SU-DHL-6 (cell line): ENCODE results near the gene PLEKHA8.
A peak's percentile ranks its signal among the peaks of the same experiment; 100 is the strongest.

Experiments used
- H2AFZ ChIP-seq: fragments of 200-600 bp; sonication (generic); 2 replicates; pipeline ENCODE4 v1.6.1; 2014; ENCODE audit warnings: low read depth, mild to moderate bottlenecking, moderate library complexity, mixed read lengths, antibody characterized with exemption, low read length; ENCODE audit not compliant: severe bottlenecking
- H3F3A ChIP-seq: fragments of 200-600 bp; shearing (Covaris generic); 2 replicates; pipeline ENCODE4 v1.6.0; 2016; ENCODE audit warnings: antibody characterized with exemption, mild to moderate bottlenecking; ENCODE audit not compliant: insufficient read depth
- H3K27ac ChIP-seq: fragments of 200-600 bp; sonication (generic); 2 replicates; pipeline ENCODE4 v1.5.1; 2016; ENCODE audit warnings: low read depth, mild to moderate bottlenecking, low read length, moderate library complexity, mixed read lengths
- H3K27me3 ChIP-seq: fragments of 200-600 bp; sonication (generic), shearing (Covaris generic); 2 replicates; pipeline ENCODE4 v1.6.0; 2014; ENCODE audit warnings: mild to moderate bottlenecking, low read length
- H3K36me3 ChIP-seq: fragments of 200-600 bp; sonication (generic); 2 replicates; pipeline ENCODE4 v1.6.1; 2014; ENCODE audit warnings: mild to moderate bottlenecking, low read length, mixed read lengths
- H3K4me2 ChIP-seq: fragments of 300-600, 200-600 bp; shearing (Covaris generic), sonication (generic); 2 replicates; pipeline ENCODE4 v1.6.0; 2014; ENCODE audit warnings: low read length, low read depth, mild to moderate bottlenecking; ENCODE audit not compliant: poor library complexity, severe bottlenecking
- H3K4me3 ChIP-seq: fragments of 200-600 bp; sonication (generic); 2 replicates; pipeline ENCODE4 v1.5.1; 2014; ENCODE audit warnings: antibody characterized with exemption, low read length, mild to moderate bottlenecking, mixed read lengths; ENCODE audit not compliant: insufficient read depth, poor library complexity, severe bottlenecking
- H3K79me2 ChIP-seq: fragments of 200-600 bp; sonication (generic); 2 replicates; pipeline ENCODE4 v1.6.1; 2014; ENCODE audit warnings: mild to moderate bottlenecking, low read length, moderate library complexity; ENCODE audit not compliant: insufficient read depth
- H3K9ac ChIP-seq: fragments of 200-600 bp; sonication (generic); 2 replicates; pipeline ENCODE4 v1.7.0; 2014; ENCODE audit warnings: mild to moderate bottlenecking, low read length
- H3K9me2 ChIP-seq: fragments of 200-600 bp; sonication (generic); replicated peaks from 2 replicates; pipeline ENCODE4 v1.6.1; 2014; ENCODE audit warnings: low read length; ENCODE audit not compliant: insufficient read depth
- H3K9me3 ChIP-seq: fragments of 200-600 bp; sonication (generic); 2 replicates; pipeline ENCODE4 v1.6.1; 2014; ENCODE audit warnings: low read length, mixed read lengths; ENCODE audit not compliant: insufficient read depth
- H4K20me1 ChIP-seq: fragments of 200-600 bp; sonication (generic); 2 replicates; pipeline ENCODE4 v1.6.1; 2014; ENCODE audit warnings: low read depth, mild to moderate bottlenecking, antibody characterized with exemption, low read length, moderate library complexity, mixed read lengths
- CTCF ChIP-seq: fragments of 200-600 bp; sonication (generic); IDR thresholded peaks from one replicate; pipeline ENCODE4 v1.5.1; 2017; ENCODE audit warnings: antibody characterized with exemption, mild to moderate bottlenecking, low read length, moderate library complexity; ENCODE audit not compliant: insufficient read depth, poor library complexity, severe bottlenecking
- EZH2phosphoT487 ChIP-seq: fragments of 200-600 bp; sonication (generic), shearing (Covaris generic); conservative IDR thresholded peaks from 2 replicates; pipeline ENCODE4 v1.6.1; 2018; ENCODE audit warnings: mild to moderate bottlenecking, antibody characterized with exemption, low read length, moderate library complexity, mixed read lengths

The PLEKHA8 gene

DNA sequence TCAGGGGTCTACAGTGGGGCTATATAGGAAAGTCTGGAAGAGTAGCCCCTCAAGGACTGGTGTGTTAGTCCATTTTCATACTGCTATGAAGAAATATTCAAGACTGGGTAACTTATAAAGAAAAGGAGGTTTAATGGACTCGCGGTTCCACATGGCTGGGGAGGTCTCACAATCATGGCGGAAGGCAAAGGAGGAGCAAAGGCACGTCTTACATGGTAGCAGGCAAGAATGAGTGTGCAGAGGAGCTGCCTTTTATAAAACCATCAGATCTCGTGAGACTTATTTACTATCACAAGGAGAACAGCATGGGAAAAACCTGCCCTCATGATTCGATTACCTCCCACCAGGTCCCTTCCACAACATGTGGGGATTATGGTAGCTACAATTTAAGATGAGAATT is 4.7 kb upstream of the PLEKHA8 start:
- Histone ChIP-seq H3K79me2 (peaks cover 29% of the 10 kb centered on the region; the same call in 1 of the 2 replicates), H3K27ac (no peak overlapping the region), H3K27me3 (no peaks in the 10 kb centered on the region), H4K20me1 (0 out of 2 replicates have a peak, but pooled peaks cover 4% of the 10 kb centered on the region), H3K9me2 (no peaks in the 10 kb centered on the region), H2AFZ (no peak overlapping the region), H3F3A (peaks cover 20% of the 10 kb centered on the region), H3K36me3 (0 out of 2 replicates have a peak, but pooled peaks cover 3% of the 10 kb centered on the region), H3K4me3 (no peak overlapping the region), H3K9ac (no peak overlapping the region), H3K9me3 (no peaks in the 10 kb centered on the region), H3K4me2 (peak overlapping the region; percentile 17)
- TF ChIP-seq EZH2phosphoT487 (no peak), CTCF (no peak)

DNA sequence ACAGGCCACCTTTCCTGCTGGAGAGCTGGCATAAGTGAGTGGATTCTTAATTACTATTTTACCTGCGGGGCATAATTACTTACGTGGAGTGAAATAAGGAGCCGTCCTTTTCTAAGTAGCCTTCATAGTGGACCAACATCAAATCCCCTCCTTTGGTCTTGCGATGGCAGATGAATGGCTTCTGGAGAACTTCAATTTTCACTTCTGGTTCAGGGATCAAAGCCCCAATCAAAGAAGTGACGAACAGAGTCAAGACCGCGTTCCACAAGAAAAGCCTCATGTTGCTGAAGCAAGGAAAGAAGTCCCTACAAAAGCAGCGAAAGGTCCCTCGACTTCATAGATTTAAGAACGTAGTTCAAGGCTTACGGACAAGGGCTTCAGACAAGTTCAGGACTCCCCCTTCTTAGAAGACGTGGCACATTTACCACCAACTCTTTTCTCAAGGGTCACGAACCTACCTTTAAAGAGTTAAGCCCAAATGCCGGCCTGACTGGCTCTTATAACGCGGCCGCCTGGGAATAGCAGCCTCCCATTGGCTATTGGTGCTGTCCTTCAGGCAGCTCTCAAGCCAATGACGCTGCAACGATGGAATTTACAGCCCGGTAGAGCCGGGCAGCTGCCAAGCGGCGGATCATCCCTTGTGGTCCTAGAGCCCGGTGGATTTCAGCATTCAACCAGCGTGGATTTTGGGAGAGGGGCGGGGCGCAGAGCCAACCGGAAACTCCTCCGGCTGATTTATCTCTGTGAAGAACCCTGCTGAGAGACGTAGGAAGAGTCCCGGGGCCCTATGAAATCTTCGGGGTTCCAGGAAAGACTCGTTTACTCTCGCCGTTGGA is 1.8 kb upstream of the PLEKHA8 start, which contains the start of gene FKBP14:
TSS of gene FKBP14 (minus strand) at position 474 of the 836 bp plus-strand sequence. CDS start at position 280, 194 bp downstream.
- Histone ChIP-seq H3K9ac (peak within 1 kb of the TSS; percentile 65), H4K20me1 (no peaks in the 10 kb centered on the region; the same call in 1 of the 2 replicates), H3K9me2 (no peaks in the 10 kb centered on the region), H3K4me3 (peak within 1 kb of the TSS; percentile 64), H3F3A (peaks cover 23% of the 10 kb centered on the region), H3K9me3 (no peaks in the 10 kb centered on the region), H2AFZ (peak within 1 kb of the TSS; percentile 84), H3K36me3 (no peaks in the 10 kb centered on the region), H3K4me2 (peak within 1 kb of the TSS; percentile 83), H3K27ac (peak within 1 kb of the TSS; percentile 67), H3K79me2 (peaks cover 29% of the 10 kb centered on the region; the same call in 1 of the 2 replicates), H3K27me3 (no peaks in the 10 kb centered on the region)
- TF ChIP-seq EZH2phosphoT487 (no peak), CTCF (no peak)

DNA sequence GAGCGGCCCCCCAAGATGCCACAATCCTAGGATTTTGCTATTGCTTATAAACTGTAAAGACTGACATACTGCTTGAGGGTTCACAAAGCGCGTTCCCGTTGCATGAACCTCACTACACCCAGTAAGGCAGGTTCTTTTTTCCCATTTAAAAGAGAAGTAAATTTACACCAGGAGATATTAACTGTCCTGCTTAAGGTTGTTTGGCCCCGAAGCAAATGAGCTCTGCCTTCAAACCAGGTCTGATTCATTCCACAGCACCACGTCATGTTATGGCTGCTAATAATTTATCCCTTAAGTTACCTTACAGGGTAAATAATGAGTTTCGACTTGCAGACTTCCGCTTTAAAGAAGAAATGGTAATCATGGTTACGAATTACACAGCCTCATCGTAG is 1.2 kb upstream of the PLEKHA8 start:
- Histone ChIP-seq H3K9ac (peak overlapping the region; percentile 65), H4K20me1 (no peaks in the 10 kb centered on the region; the same call in 1 of the 2 replicates), H3K9me3 (no peaks in the 10 kb centered on the region), H3K9me2 (no peaks in the 10 kb centered on the region), H3K36me3 (no peaks in the 10 kb centered on the region), H3K4me2 (peak overlapping the region; percentile 83), H3K79me2 (peaks cover 29% of the 10 kb centered on the region; the same call in 1 of the 2 replicates), H3K27ac (peak overlapping the region; percentile 67), H2AFZ (peak overlapping the region; percentile 84), H3K27me3 (no peaks in the 10 kb centered on the region), H3F3A (peaks cover 23% of the 10 kb centered on the region), H3K4me3 (peak overlapping the region; percentile 64)
- TF ChIP-seq CTCF (no peak), EZH2phosphoT487 (no peak)
